Memory B cell (primary cell): ENCODE data around the gene COL7A1.

Experiments used
- ATAC-seq: fragments of 150-1000 bp; cut with Tn5 transposase; 2 replicates; pipeline ENCODE4 v1.10.0; 2021; ENCODE audit warnings: low read depth, mild to moderate bottlenecking, moderate library complexity
- DNase-seq, 2 donors: peaks; one replicate each; pipeline ENCODE4 v3.0.0; 2022; ENCODE audit warnings: low spot score in 2 of 2
- H3K27ac Mint-ChIP-seq: one replicate; pipeline ENCODE4 v1.8.0; 2022; ENCODE audit warnings: mild to moderate bottlenecking, moderate library complexity, mixed read lengths
- H3K27me3 Mint-ChIP-seq: one replicate; pipeline ENCODE4 v1.8.0; 2022; ENCODE audit warnings: mixed read lengths
- H3K36me3 Mint-ChIP-seq: one replicate; pipeline ENCODE4 v1.8.0; 2022; ENCODE audit warnings: mild to moderate bottlenecking, mixed read lengths
- H3K4me1 Mint-ChIP-seq: one replicate; pipeline ENCODE4 v1.8.0; 2022; ENCODE audit warnings: mixed read lengths
- H3K4me3 Mint-ChIP-seq: one replicate; pipeline ENCODE4 v1.8.0; 2022; ENCODE audit warnings: mild to moderate bottlenecking, moderate library complexity, mixed read lengths
- H3K9me3 Mint-ChIP-seq: one replicate; pipeline ENCODE4 v1.8.0; 2022; ENCODE audit warnings: mixed read lengths

The COL7A1 gene

DNA sequence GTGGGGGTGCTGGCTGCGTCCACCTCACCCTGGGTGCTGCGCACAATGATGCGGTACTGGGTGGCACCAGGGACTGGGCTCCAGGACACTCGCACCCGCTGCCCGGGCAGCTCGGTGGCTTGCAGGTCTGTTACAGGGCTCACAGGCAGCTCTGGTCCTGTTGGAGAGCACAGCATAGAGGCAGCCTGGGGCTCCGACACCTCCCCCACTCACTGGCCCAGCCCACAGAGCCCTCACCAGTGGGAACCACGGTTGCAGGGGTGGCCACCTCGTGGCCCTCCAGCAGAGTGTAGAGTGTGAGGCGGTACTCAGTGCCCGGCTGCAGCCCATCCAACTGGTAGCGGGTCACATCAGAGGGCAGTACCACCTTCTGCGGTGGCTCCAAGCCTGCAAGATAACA lies 3.7 kb downstream of the COL7A1 start:
- peaks cover 46% of the 10 kb centered on the region for H3K27me3 Mint-ChIP-seq
- no peak overlapping the region for H3K4me3 Mint-ChIP-seq
- ATAC-seq (no peak), DNase-seq (no peak)
- H3K4me1 Mint-ChIP-seq, result peaks cover 14% of the 10 kb centered on the region
- peaks cover 5% of the 10 kb centered on the region for H3K36me3 Mint-ChIP-seq
- H3K27ac Mint-ChIP-seq, result no peak overlapping the region
- H3K9me3 Mint-ChIP-seq, result no peaks in the 10 kb centered on the region

- no peak for ATAC-seq
- no peak for DNase-seq
- Mint-ChIP-seq H3K36me3 (peaks cover 5% of the 10 kb centered on the region), H3K27ac (no peak overlapping the region), H3K4me3 (no peak overlapping the region), H3K27me3 (peaks cover 40% of the 10 kb centered on the region), H3K4me1 (peaks cover 3% of the 10 kb centered on the region), H3K9me3 (no peaks in the 10 kb centered on the region)
Observed at GRCh38 chr3:48588230-48588629, 6.9 kb downstream of the COL7A1 start.

- Mint-ChIP-seq H3K27me3 (peaks cover 37% of the 10 kb centered on the region), H3K36me3 (peaks cover 5% of the 10 kb centered on the region), H3K4me1 (peaks cover 3% of the 10 kb centered on the region), H3K4me3 (no peak overlapping the region), H3K27ac (no peak overlapping the region), H3K9me3 (no peaks in the 10 kb centered on the region)
- no peak for DNase-seq
- no peak for ATAC-seq
Observed at GRCh38 chr3:48587686-48588085, 7.4 kb downstream of the COL7A1 start.

GRCh38 chr3:48585411-48585810 lies 9.7 kb downstream of the COL7A1 start:
- H3K4me1 Mint-ChIP-seq, result peaks cover 3% of the 10 kb centered on the region
- ATAC-seq (no peak), DNase-seq (no peak)
- peaks cover 3% of the 10 kb centered on the region for H3K36me3 Mint-ChIP-seq
- no peak overlapping the region for H3K4me3 Mint-ChIP-seq
- no peak overlapping the region for H3K27ac Mint-ChIP-seq
- no peaks in the 10 kb centered on the region for H3K9me3 Mint-ChIP-seq
- H3K27me3 Mint-ChIP-seq, result peaks cover 30% of the 10 kb centered on the region

DNA sequence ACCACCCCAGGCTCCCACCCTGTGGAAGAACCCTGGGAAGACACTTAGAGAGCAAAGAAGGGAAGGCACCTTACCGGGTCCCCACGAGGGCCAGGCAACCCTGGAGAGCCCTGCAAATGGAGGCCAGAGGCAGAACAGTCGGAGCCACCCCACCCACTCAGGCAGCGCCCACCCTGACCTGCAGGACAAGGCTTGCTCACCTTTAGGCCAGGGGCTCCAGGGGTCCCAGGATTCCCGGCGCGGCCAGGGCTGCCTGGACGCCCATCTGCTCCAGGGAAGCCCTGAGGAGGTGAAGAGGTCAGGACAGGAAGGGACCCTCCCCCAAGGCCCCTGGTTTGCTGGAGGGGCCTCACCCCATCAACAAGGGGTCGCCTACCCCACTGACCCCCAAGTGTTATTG lies 10.3 kb downstream of the COL7A1 start:
- peaks cover 3% of the 10 kb centered on the region for H3K4me1 Mint-ChIP-seq
- no peak overlapping the region for H3K4me3 Mint-ChIP-seq
- DNase-seq (no peak), ATAC-seq (no peak)
- H3K27me3 Mint-ChIP-seq, result peaks cover 27% of the 10 kb centered on the region
- no peaks in the 10 kb centered on the region for H3K9me3 Mint-ChIP-seq
- peaks cover 3% of the 10 kb centered on the region for H3K36me3 Mint-ChIP-seq
- H3K27ac Mint-ChIP-seq, result no peak overlapping the region

DNA sequence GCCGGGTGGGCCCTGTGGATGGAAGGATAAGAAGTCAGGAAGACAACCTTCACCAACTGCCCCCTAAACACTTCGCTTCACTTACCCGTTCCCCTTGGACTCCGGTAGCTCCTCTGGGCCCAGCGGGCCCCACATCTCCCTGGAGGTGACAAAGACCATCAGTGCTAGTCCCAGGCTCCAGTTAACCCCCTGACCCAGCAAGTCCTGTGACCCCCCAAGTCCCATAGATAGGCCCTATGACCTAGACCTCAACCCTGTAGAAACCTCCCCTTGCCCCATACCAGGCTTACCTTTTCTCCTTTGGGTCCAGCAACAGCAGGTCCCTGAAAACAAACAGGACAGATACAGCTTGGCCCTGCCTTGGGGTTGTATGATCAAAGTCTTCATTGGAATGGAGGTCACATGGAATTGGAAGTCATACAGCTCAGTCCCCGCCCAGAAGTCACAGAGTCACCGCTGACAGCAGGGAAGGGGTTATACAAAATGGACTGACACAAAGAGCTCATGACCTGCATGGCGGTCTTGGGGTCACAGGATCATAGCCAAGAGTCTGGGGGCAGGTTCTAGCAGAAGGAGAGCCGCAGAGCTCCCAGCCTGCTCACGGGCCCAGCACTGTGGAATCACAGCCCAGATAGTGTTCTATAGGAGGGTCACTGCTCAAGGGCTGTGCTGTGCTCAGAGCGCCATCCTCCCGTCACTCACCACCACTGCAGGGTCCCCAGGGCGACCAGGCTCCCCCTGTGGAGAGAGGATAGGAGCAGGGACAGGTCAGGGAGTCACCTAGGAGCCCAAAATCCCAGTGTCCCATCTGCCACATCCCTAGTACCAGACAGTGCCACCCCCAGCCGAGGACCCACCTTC lies 13.3 kb downstream of the COL7A1 start:
- DNase-seq, result no peak
- Mint-ChIP-seq H3K4me1 (no peaks in the 10 kb centered on the region), H3K4me3 (no peak overlapping the region), H3K36me3 (no peaks in the 10 kb centered on the region), H3K9me3 (no peaks in the 10 kb centered on the region), H3K27ac (no peak overlapping the region), H3K27me3 (peaks cover 8% of the 10 kb centered on the region)
- no peak for ATAC-seq

- Mint-ChIP-seq H3K4me3 (no peak overlapping the region), H3K36me3 (no peaks in the 10 kb centered on the region), H3K4me1 (no peaks in the 10 kb centered on the region), H3K27ac (no peak overlapping the region), H3K27me3 (peaks cover 2% of the 10 kb centered on the region), H3K9me3 (no peaks in the 10 kb centered on the region)
- DNase-seq (no peak), ATAC-seq (no peak)
Observed at GRCh38 chr3:48576647-48577046, 18.5 kb downstream of the COL7A1 start.

DNA sequence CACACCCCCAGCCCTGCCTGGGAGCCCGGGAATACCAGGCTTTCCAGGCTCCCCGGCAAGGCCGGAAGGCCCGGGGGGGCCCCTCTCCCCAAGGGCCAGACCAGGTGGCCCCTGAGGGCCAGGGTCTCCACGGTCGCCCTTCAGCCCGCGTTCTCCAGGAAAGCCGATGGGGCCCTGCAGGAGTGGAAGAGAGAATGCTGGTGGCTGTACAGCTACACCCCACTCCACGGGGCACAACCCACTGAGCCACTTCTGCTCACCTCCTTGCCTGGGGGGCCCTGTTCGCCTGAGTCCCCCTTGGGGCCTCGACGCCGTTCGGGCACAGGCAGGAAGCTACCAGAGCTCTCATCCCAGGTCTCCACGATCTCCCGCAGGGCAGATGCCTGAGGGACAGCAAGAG lies 19.8 kb downstream of the COL7A1 start:
- H3K4me3 Mint-ChIP-seq, result no peak overlapping the region
- H3K27ac Mint-ChIP-seq, result no peak overlapping the region
- no peaks in the 10 kb centered on the region for H3K27me3 Mint-ChIP-seq
- H3K4me1 Mint-ChIP-seq, result no peaks in the 10 kb centered on the region
- ATAC-seq (no peak), DNase-seq (no peak)
- H3K36me3 Mint-ChIP-seq, result no peaks in the 10 kb centered on the region
- no peaks in the 10 kb centered on the region for H3K9me3 Mint-ChIP-seq

- DNase-seq, result no peak
- H3K27ac Mint-ChIP-seq, result no peak overlapping the region
Observed at GRCh38 chr3:48573973-48574585, 21.1 kb downstream of the COL7A1 start.

DNA sequence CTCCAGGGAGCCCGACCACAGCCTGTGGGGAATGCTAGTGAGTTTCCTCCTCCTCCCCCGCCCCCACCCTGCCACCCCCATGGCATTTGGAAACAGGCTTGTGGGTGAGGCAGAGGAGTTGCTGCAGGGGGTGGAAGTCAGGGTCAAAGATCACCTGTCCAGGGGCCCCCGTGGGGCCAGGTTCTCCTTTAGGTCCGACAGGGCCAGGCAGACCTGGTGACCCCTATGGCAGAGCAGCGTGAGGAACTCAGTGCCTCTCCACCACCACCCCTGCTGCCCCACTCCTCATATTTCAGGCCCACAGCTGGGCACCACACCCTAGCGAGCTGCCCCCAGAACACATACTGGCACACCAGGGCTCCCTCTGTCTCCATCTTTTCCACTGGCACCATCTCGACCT lies 22.6 kb downstream of the COL7A1 start:
- H3K27me3 Mint-ChIP-seq, result no peaks in the 10 kb centered on the region
- ATAC-seq (no peak), DNase-seq (no peak)
- no peaks in the 10 kb centered on the region for H3K9me3 Mint-ChIP-seq
- H3K4me3 Mint-ChIP-seq, result no peak overlapping the region
- no peaks in the 10 kb centered on the region for H3K36me3 Mint-ChIP-seq
- H3K27ac Mint-ChIP-seq, result no peak overlapping the region
- H3K4me1 Mint-ChIP-seq, result no peaks in the 10 kb centered on the region

More at GRCh38 chr3:48573973-48574585, 21.1 kb downstream of the COL7A1 start:
- Mint-ChIP-seq H3K9me3 (no peaks in the 10 kb centered on the region), H3K4me1 (no peaks in the 10 kb centered on the region), H3K4me3 (no peak overlapping the region), H3K27me3 (no peaks in the 10 kb centered on the region), H3K36me3 (no peaks in the 10 kb centered on the region)
- no peak for ATAC-seq

DNA sequence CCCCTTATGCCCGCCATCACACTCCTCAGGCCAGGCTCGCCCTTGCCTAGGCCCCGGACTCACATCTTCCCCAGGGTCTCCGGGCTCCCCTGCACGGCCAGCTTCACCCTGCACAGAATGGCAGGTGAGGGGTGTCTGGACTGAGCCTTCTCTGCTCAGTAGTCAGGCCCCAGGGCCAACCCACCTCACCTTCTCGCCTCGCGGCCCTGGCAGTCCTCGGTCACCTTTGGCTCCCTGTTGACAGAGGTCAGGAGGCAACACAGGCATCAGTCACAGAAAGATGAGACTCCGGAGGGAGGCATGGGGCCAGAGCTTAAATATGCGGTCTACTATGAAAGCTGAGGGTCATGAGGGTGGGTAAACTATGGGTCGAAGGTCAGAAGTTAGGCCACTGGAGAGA lies 23.2 kb downstream of the COL7A1 start:
- no peak overlapping the region for H3K27ac Mint-ChIP-seq
- H3K36me3 Mint-ChIP-seq, result no peaks in the 10 kb centered on the region
- H3K9me3 Mint-ChIP-seq, result no peaks in the 10 kb centered on the region
- no peaks in the 10 kb centered on the region for H3K4me1 Mint-ChIP-seq
- DNase-seq, result no peak
- ATAC-seq, result no peak
- no peak overlapping the region for H3K4me3 Mint-ChIP-seq
- H3K27me3 Mint-ChIP-seq, result no peaks in the 10 kb centered on the region

GRCh38 chr3:48569808-48570450 lies 25.2 kb downstream of the COL7A1 start:
- no peak overlapping the region for H3K27ac Mint-ChIP-seq
- no peaks in the 10 kb centered on the region for H3K4me1 Mint-ChIP-seq
- H3K4me3 Mint-ChIP-seq, result no peak overlapping the region

DNA sequence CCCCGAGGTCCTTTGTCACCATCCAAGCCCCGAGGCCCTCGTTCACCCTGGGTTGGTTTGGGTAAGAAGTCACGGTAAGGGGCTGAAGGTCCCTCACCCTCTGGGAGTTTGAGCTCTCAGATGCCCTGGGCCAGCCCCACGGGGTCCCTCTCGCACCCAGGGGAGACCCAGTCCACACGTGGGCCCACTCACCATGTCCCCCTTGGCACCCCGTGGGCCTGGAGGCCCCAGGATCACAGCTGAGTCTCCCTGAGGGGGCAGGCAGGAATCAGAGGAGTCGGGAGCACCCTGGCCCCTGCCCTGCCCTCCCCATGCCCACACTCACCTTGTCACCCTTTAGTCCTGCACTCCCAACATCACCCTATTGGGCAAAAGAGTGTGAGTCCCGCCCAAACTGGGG lies 25.7 kb downstream of the COL7A1 start:
- ATAC-seq, result no peak
- Mint-ChIP-seq H3K4me3 (no peak overlapping the region), H3K9me3 (no peaks in the 10 kb centered on the region), H3K27me3 (no peaks in the 10 kb centered on the region), H3K4me1 (no peaks in the 10 kb centered on the region), H3K27ac (no peak overlapping the region), H3K36me3 (no peaks in the 10 kb centered on the region)
- DNase-seq, result no peak

More at GRCh38 chr3:48569808-48570450, 25.2 kb downstream of the COL7A1 start:
- Mint-ChIP-seq H3K27me3 (no peaks in the 10 kb centered on the region), H3K9me3 (no peaks in the 10 kb centered on the region), H3K36me3 (no peaks in the 10 kb centered on the region)
- ATAC-seq (no peak), DNase-seq (no peak)

GRCh38 chr3:48568476-48568875 lies 26.7 kb downstream of the COL7A1 start:
- Mint-ChIP-seq H3K4me1 (no peaks in the 10 kb centered on the region), H3K36me3 (no peaks in the 10 kb centered on the region), H3K4me3 (no peak overlapping the region)

More at GRCh38 chr3:48568476-48568875, 26.7 kb downstream of the COL7A1 start:
- ATAC-seq, result no peak
- Mint-ChIP-seq H3K9me3 (no peaks in the 10 kb centered on the region), H3K27ac (no peak overlapping the region), H3K27me3 (no peaks in the 10 kb centered on the region)
- DNase-seq, result no peak
